Neural progenitor cell (in vitro differentiated cells): ENCODE measurements around the gene IFT88. TPM values are rescaled to one million over a fixed set of nuclear protein-coding genes. Genes with fewer than 3 reads are reported as not detected.
A peak's percentile ranks its signal among the peaks of the same experiment; 100 is the strongest.

ENCODE experiments used
- DNase-seq: peaks from one replicate; pipeline ENCODE4 v3.0.0-alpha.2; 2016; ENCODE audit warnings: low spot score
- H2AFZ ChIP-seq: fragments of 200-600 bp; sonication (generic); replicated peaks from 2 replicates; pipeline ENCODE4 v1.6.1; 2016; ENCODE audit warnings: antibody characterized with exemption
- H3F3A ChIP-seq: fragments of 200-600 bp; sonication (generic); 2 replicates; pipeline ENCODE4 v1.6.1; 2016; ENCODE audit warnings: antibody characterized with exemption, low read depth
- H3K27ac ChIP-seq: fragments of 200-600 bp; sonication (generic); 2 replicates; pipeline ENCODE4 v1.5.1; 2016; ENCODE audit warnings: mild to moderate bottlenecking
- H3K27me3 ChIP-seq: fragments of 200-600 bp; sonication (generic); 2 replicates; pipeline ENCODE4 v1.6.1; 2016; ENCODE audit warnings: mild to moderate bottlenecking, moderate library complexity
- H3K36me3 ChIP-seq: fragments of 200-600 bp; sonication (generic); 2 replicates; pipeline ENCODE4 v1.5.1; 2016
- H3K4me1 ChIP-seq: fragments of 200-600 bp; sonication (generic); 2 replicates; pipeline ENCODE4 v1.6.1; 2016; ENCODE audit warnings: mixed run types
- H3K4me2 ChIP-seq: fragments of 200-600 bp; sonication (generic); 2 replicates; pipeline ENCODE4 v1.6.1; 2016
- H3K4me3 ChIP-seq: fragments of 200-600 bp; sonication (generic); 2 replicates; pipeline ENCODE4 v1.5.1; 2016
- H3K79me2 ChIP-seq: fragments of 200-600 bp; sonication (generic); 2 replicates; pipeline ENCODE4 v1.6.1; 2016; ENCODE audit warnings: low read depth
- H3K9ac ChIP-seq: fragments of 200-600 bp; sonication (generic); 2 replicates; pipeline ENCODE4 v1.6.1; 2016
- H3K9me3 ChIP-seq: fragments of 200-600 bp; sonication (generic); 2 replicates; pipeline ENCODE4 v1.5.1; 2016; ENCODE audit warnings: low read depth
- H4K20me1 ChIP-seq: fragments of 200-600 bp; sonication (generic); 2 replicates; pipeline ENCODE4 v1.6.1; 2016; ENCODE audit warnings: low read depth
- H3K27ac Mint-ChIP-seq: 3 replicates; pipeline ENCODE4 v1.8.0; 2021; ENCODE audit warnings: mixed read lengths
- H3K27me3 Mint-ChIP-seq: 2 replicates; pipeline ENCODE4 v1.8.0; 2022; ENCODE audit warnings: low read depth, mild to moderate bottlenecking, inconsistent platforms, moderate library complexity, mixed read lengths; ENCODE audit not compliant: insufficient read depth
- H3K36me3 Mint-ChIP-seq: 3 replicates; pipeline ENCODE4 v1.8.0; 2021; ENCODE audit warnings: mixed read lengths
- H3K4me1 Mint-ChIP-seq: 3 replicates; pipeline ENCODE4 v1.8.0; 2021; ENCODE audit warnings: mixed read lengths
- H3K4me3 Mint-ChIP-seq: 3 replicates; pipeline ENCODE4 v1.8.0; 2021; ENCODE audit warnings: mild to moderate bottlenecking, moderate library complexity, mixed read lengths
- H3K9me3 Mint-ChIP-seq: 3 replicates; pipeline ENCODE4 v1.8.0; 2020; ENCODE audit warnings: mixed read lengths
- EZH2 ChIP-seq: fragments of 200-600 bp; sonication (generic); IDR thresholded peaks from 2 replicates; pipeline ENCODE4 v1.6.1; 2017; ENCODE audit warnings: antibody characterized with exemption, mild to moderate bottlenecking, moderate library complexity
- EZH2phosphoT487 ChIP-seq: fragments of 200-600 bp; sonication (generic); IDR thresholded peaks from 2 replicates; pipeline ENCODE4 v1.6.1; 2017; ENCODE audit warnings: antibody characterized with exemption
- total RNA-seq: library from RNA; depleted of rRNA; stranded (reverse); fragments of >200 nt; gene quantifications from 2 replicates; pipeline ENCODE4 v1.2.3, GENCODE V29; 2015; ENCODE audit warnings: low replicate concordance
- TF ChIP-seq, protein P1 (sequence below): fragments of 200-600 bp; sonication (generic); IDR thresholded peaks from 2 replicates; pipeline ENCODE4 v1.5.1; 2017; ENCODE audit warnings: antibody characterized with exemption, mild to moderate bottlenecking

IFT88 gene
- total RNA-seq, 1 donor from 2014 or later, result 18.4 TPM

DNA sequence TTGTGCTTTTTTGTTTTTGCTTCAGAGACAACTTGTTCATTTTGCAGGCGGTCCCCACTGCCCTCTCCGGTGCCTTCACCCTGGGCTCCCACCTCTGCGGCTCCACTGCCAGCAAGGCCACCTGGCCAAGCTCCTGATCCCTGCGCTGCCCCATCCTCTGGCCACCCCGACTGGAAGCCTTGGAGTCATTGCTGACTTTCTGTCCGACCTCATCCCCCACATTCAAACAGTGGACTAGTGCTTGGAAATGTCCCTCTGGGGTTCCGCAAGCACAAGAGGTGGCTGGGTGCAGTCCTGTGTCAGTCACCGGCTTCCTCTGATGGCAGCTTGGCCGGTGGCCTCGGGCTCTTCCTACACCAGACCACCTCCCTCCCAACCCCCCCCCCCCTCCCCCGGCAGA lies 153.5 kb downstream of the IFT88 start:
- no peak overlapping the region for H3K27ac Mint-ChIP-seq
- H3K79me2 ChIP-seq, result no peaks in the 10 kb centered on the region
- no peak overlapping the region for H3K4me3 Mint-ChIP-seq
- peaks cover 21% of the 10 kb centered on the region for H3K4me1 ChIP-seq
- no peak overlapping the region for H3K4me2 ChIP-seq
- H3K36me3 Mint-ChIP-seq, result no peaks in the 10 kb centered on the region
- H2AFZ ChIP-seq, result no peak overlapping the region
- H3K9me3 ChIP-seq, result no peaks in the 10 kb centered on the region
- TF ChIP-seq EZH2 (no peak), EZH2phosphoT487 (no peak)
- TF ChIP-seq, protein P1, sequence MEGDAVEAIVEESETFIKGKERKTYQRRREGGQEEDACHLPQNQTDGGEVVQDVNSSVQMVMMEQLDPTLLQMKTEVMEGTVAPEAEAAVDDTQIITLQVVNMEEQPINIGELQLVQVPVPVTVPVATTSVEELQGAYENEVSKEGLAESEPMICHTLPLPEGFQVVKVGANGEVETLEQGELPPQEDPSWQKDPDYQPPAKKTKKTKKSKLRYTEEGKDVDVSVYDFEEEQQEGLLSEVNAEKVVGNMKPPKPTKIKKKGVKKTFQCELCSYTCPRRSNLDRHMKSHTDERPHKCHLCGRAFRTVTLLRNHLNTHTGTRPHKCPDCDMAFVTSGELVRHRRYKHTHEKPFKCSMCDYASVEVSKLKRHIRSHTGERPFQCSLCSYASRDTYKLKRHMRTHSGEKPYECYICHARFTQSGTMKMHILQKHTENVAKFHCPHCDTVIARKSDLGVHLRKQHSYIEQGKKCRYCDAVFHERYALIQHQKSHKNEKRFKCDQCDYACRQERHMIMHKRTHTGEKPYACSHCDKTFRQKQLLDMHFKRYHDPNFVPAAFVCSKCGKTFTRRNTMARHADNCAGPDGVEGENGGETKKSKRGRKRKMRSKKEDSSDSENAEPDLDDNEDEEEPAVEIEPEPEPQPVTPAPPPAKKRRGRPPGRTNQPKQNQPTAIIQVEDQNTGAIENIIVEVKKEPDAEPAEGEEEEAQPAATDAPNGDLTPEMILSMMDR, result no peak
- H4K20me1 ChIP-seq, result no peaks in the 10 kb centered on the region
- H3K9ac ChIP-seq, result no peak overlapping the region
- H3K27ac ChIP-seq, result no peak overlapping the region
- no peak for DNase-seq
- H3K36me3 ChIP-seq, result no peaks in the 10 kb centered on the region
- peaks cover 8% of the 10 kb centered on the region for H3K27me3 Mint-ChIP-seq
- H3K27me3 ChIP-seq, result peaks cover 37% of the 10 kb centered on the region
- no peak overlapping the region for H3K4me3 ChIP-seq
- peaks cover 14% of the 10 kb centered on the region for H3K4me1 Mint-ChIP-seq
- peaks cover 22% of the 10 kb centered on the region for H3F3A ChIP-seq
- H3K9me3 Mint-ChIP-seq, result peaks cover 4% of the 10 kb centered on the region

DNA sequence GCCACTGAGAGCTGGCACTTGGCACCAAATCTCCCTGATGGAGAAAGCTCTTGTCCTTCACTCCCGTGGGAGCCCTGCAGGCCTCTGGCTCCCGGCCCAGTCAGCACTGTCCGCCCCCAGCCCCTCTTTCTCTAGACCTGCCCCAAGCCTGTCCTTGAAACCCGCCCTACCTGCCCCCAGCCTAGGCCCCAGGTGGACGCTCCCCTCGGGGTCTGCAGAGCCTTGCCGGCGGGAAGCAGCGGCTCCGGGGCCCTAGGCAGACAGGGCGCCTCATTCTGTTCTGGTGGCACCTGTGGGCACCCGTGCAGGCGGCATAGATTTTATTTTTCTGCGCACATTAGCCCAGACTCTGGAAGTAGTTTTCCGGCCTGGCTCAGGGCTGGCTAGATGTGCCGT lies 154.1 kb downstream of the IFT88 start:
- Mint-ChIP-seq H3K27ac (no peak overlapping the region), H3K36me3 (no peaks in the 10 kb centered on the region), H3K9me3 (peaks cover 4% of the 10 kb centered on the region), H3K27me3 (peaks cover 8% of the 10 kb centered on the region), H3K4me1 (peaks cover 14% of the 10 kb centered on the region), H3K4me3 (no peak overlapping the region)
- H3K9me3 ChIP-seq, result no peaks in the 10 kb centered on the region
- H3K9ac ChIP-seq, result no peak overlapping the region
- H3K4me3 ChIP-seq, result peak overlapping the region; percentile 45
- no peak overlapping the region for H2AFZ ChIP-seq
- H3K79me2 ChIP-seq, result no peaks in the 10 kb centered on the region
- TF ChIP-seq, protein P1, result no peak
- TF ChIP-seq EZH2phosphoT487 (no peak), EZH2 (no peak)
- peaks cover 37% of the 10 kb centered on the region for H3K27me3 ChIP-seq
- no peak overlapping the region for H3K27ac ChIP-seq
- no peaks in the 10 kb centered on the region for H4K20me1 ChIP-seq
- DNase-seq, result no peak
- no peaks in the 10 kb centered on the region for H3K36me3 ChIP-seq
- peaks cover 18% of the 10 kb centered on the region for H3F3A ChIP-seq
- H3K4me1 ChIP-seq, result peaks cover 17% of the 10 kb centered on the region
- peak overlapping the region; percentile 77 for H3K4me2 ChIP-seq

DNA sequence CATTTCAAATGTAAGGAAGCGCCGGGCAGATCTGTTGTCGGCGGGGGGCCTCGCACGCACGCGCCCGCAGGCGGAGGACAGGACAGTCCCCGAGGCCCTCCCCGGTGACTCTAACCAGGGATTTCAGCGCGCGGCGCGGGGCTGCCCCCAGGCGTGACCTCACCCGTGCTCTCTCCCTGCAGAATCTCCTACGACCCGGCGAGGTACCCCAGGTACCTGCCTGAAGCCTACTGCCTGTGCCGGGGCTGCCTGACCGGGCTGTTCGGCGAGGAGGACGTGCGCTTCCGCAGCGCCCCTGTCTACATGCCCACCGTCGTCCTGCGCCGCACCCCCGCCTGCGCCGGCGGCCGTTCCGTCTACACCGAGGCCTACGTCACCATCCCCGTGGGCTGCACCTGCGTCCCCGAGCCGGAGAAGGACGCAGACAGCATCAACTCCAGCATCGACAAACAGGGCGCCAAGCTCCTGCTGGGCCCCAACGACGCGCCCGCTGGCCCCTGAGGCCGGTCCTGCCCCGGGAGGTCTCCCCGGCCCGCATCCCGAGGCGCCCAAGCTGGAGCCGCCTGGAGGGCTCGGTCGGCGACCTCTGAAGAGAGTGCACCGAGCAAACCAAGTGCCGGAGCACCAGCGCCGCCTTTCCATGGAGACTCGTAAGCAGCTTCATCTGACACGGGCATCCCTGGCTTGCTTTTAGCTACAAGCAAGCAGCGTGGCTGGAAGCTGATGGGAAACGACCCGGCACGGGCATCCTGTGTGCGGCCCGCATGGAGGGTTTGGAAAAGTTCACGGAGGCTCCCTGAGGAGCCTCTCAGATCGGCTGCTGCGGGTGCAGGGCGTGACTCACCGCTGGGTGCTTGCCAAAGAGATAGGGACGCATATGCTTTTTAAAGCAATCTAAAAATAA lies 154.7 kb downstream of the IFT88 start:
- Histone ChIP-seq H2AFZ (peak overlapping the region; percentile 81), H3F3A (peaks cover 12% of the 10 kb centered on the region), H3K4me3 (peak overlapping the region; percentile 45), H3K4me2 (peak overlapping the region; percentile 77), H3K27me3 (peaks cover 37% of the 10 kb centered on the region), H3K4me1 (peaks cover 11% of the 10 kb centered on the region), H3K27ac (no peak overlapping the region), H4K20me1 (no peaks in the 10 kb centered on the region), H3K9me3 (no peaks in the 10 kb centered on the region), H3K9ac (no peak overlapping the region), H3K79me2 (no peaks in the 10 kb centered on the region), H3K36me3 (no peaks in the 10 kb centered on the region)
- H3K36me3 Mint-ChIP-seq, result no peaks in the 10 kb centered on the region
- H3K27ac Mint-ChIP-seq, result no peak overlapping the region
- peaks cover 4% of the 10 kb centered on the region for H3K9me3 Mint-ChIP-seq
- H3K4me3 Mint-ChIP-seq, result no peak overlapping the region
- peaks cover 9% of the 10 kb centered on the region for H3K4me1 Mint-ChIP-seq
- peaks cover 8% of the 10 kb centered on the region for H3K27me3 Mint-ChIP-seq
- DNase-seq, result peak; percentile 77
- TF ChIP-seq EZH2 (no peak), EZH2phosphoT487 (no peak)
- TF ChIP-seq, protein P1, result peak; percentile 16
